Skin of body (tissue), 2 donors: ENCODE results near the gene SAMD14. TPM values are rescaled to one million over a fixed set of nuclear protein-coding genes. Genes with fewer than 3 reads are reported as not detected.
"Not testable (repeated sequence)": the region's sequence is repeated elsewhere in the genome, so short reads cannot be mapped to it uniquely, and the experiment has no call there.

Source experiments
- DNase-seq: peaks from one replicate; lab custom pipeline; 2025; lab: John Stamatoyannopoulos, UW
- total RNA-seq: library from RNA; depleted of rRNA; stranded (reverse); fragments of >200 nt; gene quantifications from one replicate; pipeline ENCODE4 v1.2.3, GENCODE V29; 2014

SAMD14 gene
- total RNA-seq, 1 donor from 2014 or later = 1.4 TPM

DNA sequence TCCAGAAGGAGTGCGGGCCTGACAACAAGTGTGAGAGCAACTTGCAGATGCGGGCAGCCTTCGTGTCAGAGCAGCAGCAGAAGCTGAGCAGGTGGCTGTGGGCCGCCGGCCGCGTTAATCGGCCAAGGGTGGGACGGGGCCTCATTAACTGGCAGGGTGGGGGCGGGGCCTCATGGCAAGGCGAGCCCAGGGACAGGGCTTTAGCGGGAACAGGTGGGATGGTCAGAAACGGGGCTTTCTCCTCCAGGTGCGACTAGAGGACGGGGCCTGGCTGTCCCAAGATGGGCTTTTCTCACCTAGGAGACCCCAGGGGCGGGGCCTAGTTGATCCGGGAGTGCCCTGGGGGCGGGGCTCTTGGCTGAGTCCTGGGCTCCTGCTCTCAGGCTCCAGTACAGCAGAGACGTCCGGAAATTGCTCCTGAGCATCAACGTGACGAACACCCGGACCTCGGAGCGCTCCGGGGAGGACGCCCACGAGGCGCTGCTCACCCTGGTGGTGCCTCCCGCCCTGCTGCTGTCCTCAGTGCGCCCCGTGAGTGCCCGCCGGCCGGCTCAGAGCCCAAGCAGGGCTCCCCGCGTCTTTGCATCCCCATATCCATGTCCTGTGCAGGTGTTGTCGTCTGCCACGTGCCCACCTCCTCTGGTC, 53.2 kb downstream of the SAMD14 start:
- DNase-seq = no peak

GRCh38 chr17:50076221-50076590, 53.8 kb downstream of the SAMD14 start:
- DNase-seq = no peak

DNA sequence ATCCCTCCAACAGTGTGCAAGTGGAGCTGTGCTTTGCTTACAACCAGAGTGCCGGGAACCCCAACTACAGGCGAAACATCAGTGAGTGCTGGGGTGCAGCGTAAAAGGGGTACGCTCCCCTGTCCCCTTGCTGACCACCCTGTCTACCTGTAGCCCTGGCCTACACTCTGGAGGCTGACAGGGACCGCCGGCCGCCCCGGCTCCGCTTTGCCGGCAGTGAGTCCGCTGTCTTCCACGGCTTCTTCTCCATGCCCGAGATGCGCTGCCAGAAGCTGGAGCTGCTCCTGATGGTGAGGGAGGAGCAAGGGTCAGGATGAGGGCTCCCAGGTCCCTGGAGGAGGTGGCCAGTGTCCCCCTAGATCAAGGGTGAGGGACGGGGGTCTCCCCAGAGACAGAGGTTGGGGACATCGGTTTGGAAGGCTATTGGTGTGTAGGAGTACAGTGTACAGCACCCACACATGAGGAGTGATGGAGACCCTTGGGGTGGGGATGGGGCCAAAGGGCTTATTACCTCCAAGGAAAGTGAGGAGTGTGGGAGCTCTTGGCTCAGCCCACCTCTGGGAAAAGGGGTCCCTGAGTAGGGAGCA, 54.4 kb downstream of the SAMD14 start:
- no peak for DNase-seq

DNA sequence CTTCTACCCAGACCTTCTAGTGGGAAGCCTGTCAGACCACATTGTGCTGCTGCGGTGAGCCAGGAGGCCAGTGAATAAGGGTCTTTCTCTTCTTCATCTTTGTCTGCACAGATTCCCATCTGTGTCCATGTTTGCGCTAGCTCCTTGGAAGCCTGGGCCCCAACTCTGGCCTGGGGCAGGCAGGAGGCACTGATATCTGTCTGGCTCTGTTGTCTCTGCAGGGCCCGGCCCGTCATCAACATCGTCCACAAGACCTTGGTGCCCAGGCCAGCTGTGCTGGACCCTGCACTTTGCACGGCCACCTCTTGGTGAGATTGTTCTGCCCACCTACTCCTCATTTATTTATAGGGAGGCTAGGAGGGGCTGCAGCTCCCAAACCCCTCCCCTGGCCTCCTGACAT, 55.7 kb downstream of the SAMD14 start:
- no peak for DNase-seq

DNA sequence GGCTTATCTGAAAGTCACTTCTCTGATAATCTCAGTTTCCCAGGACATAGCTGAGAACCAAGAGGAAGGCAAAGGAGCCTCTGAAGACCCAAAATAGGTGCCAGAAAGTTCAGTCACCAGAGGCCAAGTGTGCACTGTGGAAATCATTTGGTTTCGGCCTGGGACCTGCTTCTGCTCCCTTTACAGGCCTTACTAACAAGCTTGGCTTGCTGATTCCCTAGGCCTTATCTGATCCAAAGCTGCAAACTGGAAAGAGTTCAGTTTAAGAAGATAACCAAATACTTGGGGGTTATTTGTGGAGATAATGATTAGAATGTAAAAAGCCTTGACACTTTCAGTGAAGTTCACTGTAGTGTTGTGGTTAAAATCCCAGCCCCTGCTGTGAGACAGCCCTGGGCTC, 57.0 kb downstream of the SAMD14 start:
- no peak for DNase-seq

- no peak for DNase-seq
Measured at GRCh38 chr17:50072130-50072529, 57.8 kb downstream of the SAMD14 start.

- DNase-seq = no peak
Measured at GRCh38 chr17:50071692-50072091, 58.3 kb downstream of the SAMD14 start.

DNA sequence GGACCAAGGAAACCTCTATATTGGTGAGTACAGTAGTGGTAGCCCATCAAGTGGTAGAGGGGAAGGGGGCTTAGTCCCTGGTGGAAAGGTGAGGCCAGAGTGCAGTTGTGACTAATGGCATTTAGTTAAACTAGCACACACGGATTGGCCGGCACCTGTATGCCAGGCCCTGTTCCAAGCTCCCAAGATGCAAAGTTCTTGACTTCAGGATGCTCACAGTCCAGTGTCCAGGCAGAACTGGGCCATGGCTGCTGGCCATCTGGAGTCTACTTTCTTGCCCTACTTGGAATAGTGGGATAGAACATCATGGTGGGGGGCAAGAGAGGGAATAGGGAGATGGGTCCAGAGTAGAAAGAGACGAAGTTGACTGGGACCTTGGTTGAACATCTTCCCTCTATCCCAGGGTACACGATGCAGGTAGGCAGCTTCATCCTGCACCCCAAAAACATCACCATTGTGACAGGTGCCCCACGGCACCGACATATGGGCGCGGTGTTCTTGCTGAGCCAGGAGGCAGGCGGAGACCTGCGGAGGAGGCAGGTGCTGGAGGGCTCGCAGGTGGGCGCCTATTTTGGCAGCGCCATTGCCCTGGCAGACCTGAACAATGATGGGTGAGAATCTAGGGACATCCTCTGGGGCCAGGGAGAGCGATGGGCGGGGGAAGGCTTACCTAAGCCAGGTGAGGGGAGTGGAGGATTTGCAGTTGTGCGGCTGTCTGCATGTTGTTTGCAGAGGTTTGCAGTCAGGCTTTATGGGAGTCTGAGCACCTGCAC, 58.9 kb downstream of the SAMD14 start:
- no peak for DNase-seq

DNA sequence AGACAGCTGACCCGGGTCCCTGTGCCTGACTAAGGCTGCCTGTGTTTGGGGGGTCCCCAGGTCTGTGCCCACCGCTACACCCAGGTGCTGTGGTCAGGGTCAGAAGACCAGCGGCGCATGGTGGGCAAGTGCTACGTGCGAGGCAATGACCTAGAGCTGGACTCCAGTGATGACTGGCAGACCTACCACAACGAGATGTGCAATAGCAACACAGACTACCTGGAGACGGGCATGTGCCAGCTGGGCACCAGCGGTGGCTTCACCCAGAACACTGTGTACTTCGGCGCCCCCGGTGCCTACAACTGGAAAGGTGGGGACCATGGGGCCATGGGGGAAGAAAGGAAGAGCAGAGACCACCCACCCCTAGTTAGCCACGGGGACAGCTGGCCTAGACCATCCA, 62.0 kb downstream of the SAMD14 start:
- DNase-seq = no peak

- DNase-seq = no peak
Measured at GRCh38 chr17:50066995-50067394, 63.0 kb downstream of the SAMD14 start.

GRCh38 chr17:50065056-50065455, 64.9 kb downstream of the SAMD14 start:
- no peak for DNase-seq

DNA sequence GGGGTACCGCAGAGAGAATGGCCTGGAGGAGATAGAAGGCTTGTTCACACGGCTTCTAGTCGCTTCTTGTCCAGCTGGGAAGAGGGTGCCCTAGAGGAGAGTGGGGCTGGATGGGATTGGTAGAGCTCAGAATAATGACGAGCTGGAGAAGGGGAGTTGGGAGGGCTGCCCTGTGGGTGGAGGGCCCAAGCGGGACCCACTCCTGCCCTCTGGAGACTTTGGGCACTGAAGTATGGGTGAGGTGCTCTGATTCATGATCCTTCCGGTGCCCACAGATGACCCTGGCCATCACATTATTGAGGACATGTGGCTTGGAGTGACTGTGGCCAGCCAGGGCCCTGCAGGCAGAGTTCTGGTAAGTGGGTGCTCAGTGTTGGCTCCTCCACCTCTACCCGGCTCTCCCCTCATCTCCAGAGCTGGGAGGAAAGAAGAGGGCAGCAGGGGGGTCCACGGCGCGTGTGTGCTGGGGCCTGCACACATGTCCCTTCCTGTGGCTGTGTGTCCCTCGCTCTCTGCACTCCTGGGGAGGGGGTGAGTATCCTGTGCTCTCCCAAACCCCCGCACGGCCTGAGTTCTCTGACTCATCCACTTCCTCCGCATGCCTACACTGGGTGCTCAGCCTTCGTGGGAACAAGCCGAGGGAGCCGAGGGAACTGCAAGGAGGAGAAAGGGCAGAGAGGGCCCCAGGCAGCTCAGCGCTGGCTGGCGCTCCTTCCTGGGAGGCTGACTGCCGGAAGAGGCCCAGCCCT, 65.5 kb downstream of the SAMD14 start:
- DNase-seq = no peak

DNA sequence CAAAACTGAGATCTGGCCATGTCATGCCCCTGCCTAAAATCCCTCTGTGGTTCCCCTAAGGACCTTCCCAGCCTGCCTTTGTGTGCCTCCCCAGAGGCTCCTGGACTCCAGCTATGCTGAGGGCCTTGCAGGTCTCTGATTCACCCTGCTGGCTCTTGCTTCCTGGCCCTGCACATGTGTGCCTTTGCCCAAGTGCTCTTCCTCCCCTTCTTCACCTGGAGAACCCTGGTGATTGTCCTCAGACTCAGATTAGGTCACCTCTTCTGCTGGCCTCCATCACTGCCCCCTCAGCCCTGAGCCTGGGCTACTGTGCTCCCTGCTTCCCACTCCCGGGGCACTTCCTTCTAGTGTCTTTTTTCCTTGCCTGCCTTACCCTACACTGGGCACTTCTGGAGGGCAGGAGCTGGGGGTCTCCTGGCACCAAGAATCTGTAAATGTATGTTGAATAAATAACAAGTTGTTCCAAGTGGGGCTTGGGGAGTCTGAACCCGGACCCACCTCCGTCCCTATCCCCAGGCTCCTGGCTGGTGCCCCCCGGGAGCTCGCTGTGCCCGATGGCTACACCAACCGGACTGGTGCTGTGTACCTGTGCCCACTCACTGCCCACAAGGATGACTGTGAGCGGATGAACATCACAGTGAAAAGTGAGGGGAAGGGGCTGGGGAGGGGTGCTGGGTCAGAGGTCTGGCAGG, 66.3 kb downstream of the SAMD14 start:
- no peak for DNase-seq

- peak; percentile 17 for DNase-seq
Measured at GRCh38 chr17:50062293-50063243, 67.4 kb downstream of the SAMD14 start.

DNA sequence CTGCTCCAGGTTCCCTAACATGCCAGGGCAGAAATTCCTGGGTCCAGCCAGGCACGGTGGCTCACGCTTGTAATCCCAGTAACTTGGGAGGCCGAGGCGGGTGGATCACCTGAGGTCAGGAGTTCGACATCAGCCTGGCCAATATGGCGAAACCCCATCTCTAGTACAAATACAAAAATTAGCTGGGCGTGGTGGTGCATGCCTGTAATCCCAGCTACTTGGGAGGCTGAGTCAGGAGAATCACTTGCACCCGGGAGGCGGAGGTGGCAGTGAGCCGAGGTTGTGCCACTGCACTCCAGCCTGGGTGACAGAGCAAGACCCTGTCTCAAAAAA, 68.3 kb downstream of the SAMD14 start:
- not testable (repeated sequence) for DNase-seq

- DNase-seq = peak; percentile 13
Measured at GRCh38 chr17:50060951-50061712, 68.8 kb downstream of the SAMD14 start.
